Mammary epithelial cell (primary cell): Measurements from ENCODE around the gene RUFY4.

Experiments used
- EZH2 ChIP-seq: IDR thresholded peaks from 2 replicates; pipeline ENCODE4 v1.6.1; 2012; ENCODE audit warnings: low read length, inconsistent platforms, borderline replicate concordance
- TF ChIP-seq, protein P1 (sequence below), 2 donors: IDR thresholded peaks in 1 of 2; conservative IDR thresholded peaks in 1 of 2; 2 replicates each; pipeline ENCODE4 v1.5.1; 2011 to 2012; ENCODE audit warnings: inconsistent platforms in 2 of 2, low read length in 2 of 2, mild to moderate bottlenecking in 2 of 2, control low read depth in 1 of 2, low read depth in 1 of 2; ENCODE audit not compliant: insufficient read depth in 1 of 2; ENCODE audit errors: extremely low read depth in 1 of 2

DNA sequence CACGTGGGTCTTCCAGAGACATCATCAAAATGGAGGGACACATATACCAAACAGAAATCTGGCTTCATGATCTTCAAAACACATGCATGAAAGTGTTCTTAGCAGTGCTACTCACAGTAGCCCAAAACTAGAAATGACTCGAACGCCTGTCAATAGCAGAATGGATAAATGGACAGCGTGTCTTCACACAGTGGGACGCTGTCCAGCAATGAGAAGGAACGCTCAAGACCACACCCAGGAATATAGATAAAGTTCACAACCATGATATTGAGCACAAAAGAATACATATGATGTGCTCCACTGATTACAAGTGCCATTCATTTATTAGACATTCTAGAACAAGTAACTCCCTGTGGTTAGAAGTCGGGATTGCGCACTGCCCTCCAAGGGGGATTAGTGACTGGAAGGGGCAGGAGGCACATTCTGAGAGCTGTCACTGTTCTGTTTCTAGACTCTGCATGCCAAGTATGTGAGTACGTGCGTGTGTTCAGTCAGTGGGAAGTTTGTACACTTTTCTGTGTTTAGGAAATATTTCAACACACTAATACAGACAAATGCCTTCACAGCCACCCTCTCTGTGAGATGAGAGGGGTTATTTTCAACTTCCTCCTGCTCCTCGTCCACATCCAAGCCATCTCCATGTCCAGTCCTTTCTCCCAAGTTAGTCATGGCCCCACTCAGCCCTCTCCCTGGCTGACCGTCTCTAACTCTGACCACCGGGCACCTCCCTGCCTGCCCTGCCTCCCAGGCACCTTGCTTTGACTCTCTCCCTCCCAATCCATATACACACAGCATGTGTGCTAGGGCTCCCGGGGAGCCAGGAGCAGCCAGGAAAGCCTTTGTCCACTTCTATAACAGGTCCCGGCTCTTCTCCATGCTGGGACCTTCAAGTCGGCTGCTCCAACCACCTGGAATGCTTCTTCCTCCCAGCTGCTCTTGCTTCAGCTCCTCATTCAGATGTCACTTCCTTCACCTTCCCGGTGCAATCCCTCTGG is 39.4 kb upstream of the RUFY4 start:
- TF ChIP-seq, protein P1, sequence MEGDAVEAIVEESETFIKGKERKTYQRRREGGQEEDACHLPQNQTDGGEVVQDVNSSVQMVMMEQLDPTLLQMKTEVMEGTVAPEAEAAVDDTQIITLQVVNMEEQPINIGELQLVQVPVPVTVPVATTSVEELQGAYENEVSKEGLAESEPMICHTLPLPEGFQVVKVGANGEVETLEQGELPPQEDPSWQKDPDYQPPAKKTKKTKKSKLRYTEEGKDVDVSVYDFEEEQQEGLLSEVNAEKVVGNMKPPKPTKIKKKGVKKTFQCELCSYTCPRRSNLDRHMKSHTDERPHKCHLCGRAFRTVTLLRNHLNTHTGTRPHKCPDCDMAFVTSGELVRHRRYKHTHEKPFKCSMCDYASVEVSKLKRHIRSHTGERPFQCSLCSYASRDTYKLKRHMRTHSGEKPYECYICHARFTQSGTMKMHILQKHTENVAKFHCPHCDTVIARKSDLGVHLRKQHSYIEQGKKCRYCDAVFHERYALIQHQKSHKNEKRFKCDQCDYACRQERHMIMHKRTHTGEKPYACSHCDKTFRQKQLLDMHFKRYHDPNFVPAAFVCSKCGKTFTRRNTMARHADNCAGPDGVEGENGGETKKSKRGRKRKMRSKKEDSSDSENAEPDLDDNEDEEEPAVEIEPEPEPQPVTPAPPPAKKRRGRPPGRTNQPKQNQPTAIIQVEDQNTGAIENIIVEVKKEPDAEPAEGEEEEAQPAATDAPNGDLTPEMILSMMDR (conservative IDR thresholded peaks at IDR 0.05 in 1 of 2, IDR thresholded peaks at IDR 0.05 in 1 of 2; ENCODE audit: extremely low read depth in 1 of 2, insufficient read depth in 1 of 2, low read depth in 1 of 2, low read length in 2 of 2), result no peak
- TF ChIP-seq EZH2, result no peak
